H1 (cell line): ENCODE results near the gene SLC2A5. TPM values are rescaled to one million over a fixed set of nuclear protein-coding genes. Genes with fewer than 3 reads are reported as not detected.

ENCODE experiments used
- CTCF ChIA-PET: fragments of 300-600 bp; sonication (Branson Sonifier 250); formaldehyde crosslinking; loops from one replicate; lab custom pipeline; 2021; ENCODE audit not compliant: partially characterized antibody; lab: Charles Lee
- POLR2A ChIA-PET: fragments of 300-600 bp; sonication (Branson Sonifier 250); formaldehyde crosslinking; loops from one replicate; lab custom pipeline; 2021; ENCODE audit warnings: inconsistent platforms; ENCODE audit not compliant: partially characterized antibody; lab: Charles Lee
- DNase-seq, 2 experiments: peaks; one replicate each; pipeline versions ENCODE4 v3.0.0 to v3.0.0-alpha.2; 2010 to 2022; ENCODE audit warnings: low spot score in 2 of 2, low read depth in 1 of 2, mixed read lengths in 1 of 2
- FAIRE-seq: peaks from 2 replicates; lab custom pipeline; 2011; peaks lifted over from hg19 to GRCh38; lab: Jason Lieb, UNC
- H2AFZ ChIP-seq: 2 replicates; pipeline ENCODE4 v1.8.1; 2012; ENCODE audit warnings: low read length, inconsistent platforms
- H2AK5ac ChIP-seq: 2 replicates; pipeline ENCODE4 v1.6.1; 2013; ENCODE audit warnings: low read depth, low read length
- H2BK120ac ChIP-seq: replicated peaks from 2 replicates; pipeline ENCODE3; 2013; ENCODE audit warnings: low read depth, low read length, inconsistent platforms
- H2BK12ac ChIP-seq: 2 replicates; pipeline ENCODE4 v1.6.1; 2013; ENCODE audit warnings: low read depth, low read length
- H2BK15ac ChIP-seq: 2 replicates; pipeline ENCODE4 v1.6.1; 2013; ENCODE audit warnings: low read length
- H2BK20ac ChIP-seq: 2 replicates; pipeline ENCODE4 v1.6.1; 2013; ENCODE audit warnings: low read length
- H2BK5ac ChIP-seq: 2 replicates; pipeline ENCODE4 v1.6.1; 2013; ENCODE audit warnings: low read depth, low read length
- H3K14ac ChIP-seq: 2 replicates; pipeline ENCODE4 v1.6.1; 2013; ENCODE audit warnings: inconsistent platforms; ENCODE audit not compliant: insufficient read length
- H3K18ac ChIP-seq: 2 replicates; pipeline ENCODE4 v1.6.1; 2013; ENCODE audit warnings: low read length; ENCODE audit errors: extremely low read depth
- H3K23ac ChIP-seq: 2 replicates; pipeline ENCODE4 v1.6.1; 2013; ENCODE audit warnings: inconsistent platforms; ENCODE audit not compliant: insufficient read length
- H3K23me2 ChIP-seq: 2 replicates; pipeline ENCODE4 v1.6.1; 2013; ENCODE audit warnings: low read depth, low read length
- H3K27ac ChIP-seq: 2 replicates; pipeline ENCODE4 v1.6.1; 2011; ENCODE audit warnings: low read depth, low read length, inconsistent platforms
- H3K27me3 ChIP-seq, 4 experiments: replicated peaks in 1 of 4; 1 replicate in 1 of 4; 2 replicates in 3 of 4; pipeline versions ENCODE4 v1.6.1 to v1.8.1; 2011 to 2013; ENCODE audit warnings: low read length in 3 of 4, mild to moderate bottlenecking in 3 of 4, inconsistent platforms in 2 of 4, mixed read lengths in 2 of 4, moderate library complexity in 1 of 4; ENCODE audit not compliant: control insufficient read depth in 3 of 4, insufficient read depth in 3 of 4; ENCODE audit errors: extremely low read depth in 1 of 4
- H3K36me3 ChIP-seq, 4 experiments: 2 replicates each; pipeline versions ENCODE4 v1.6.1 to v1.8.1; 2011 to 2013; ENCODE audit warnings: mild to moderate bottlenecking in 4 of 4, low read length in 3 of 4, moderate library complexity in 2 of 4, control low read depth in 1 of 4, inconsistent platforms in 1 of 4; ENCODE audit not compliant: insufficient read depth in 4 of 4, control insufficient read depth in 2 of 4
- H3K4ac ChIP-seq: replicated peaks from 2 replicates; pipeline ENCODE3; 2013; ENCODE audit warnings: low read length, low read depth, mixed read lengths, inconsistent platforms; ENCODE audit not compliant: insufficient read length
- H3K4me1 ChIP-seq, 4 experiments: replicated peaks in 1 of 4; 1 replicate in 1 of 4; 2 replicates in 3 of 4; pipeline versions ENCODE4 v1.6.1 to v1.8.1; 2011 to 2013; ENCODE audit warnings: low read length in 3 of 4, inconsistent platforms in 2 of 4, mixed read lengths in 1 of 4; ENCODE audit not compliant: insufficient read depth in 4 of 4, control insufficient read depth in 3 of 4
- H3K4me2 ChIP-seq, 2 experiments: 2 replicates each; pipeline versions ENCODE4 v1.6.1 to v1.8.1; 2011 to 2013; ENCODE audit warnings: low read depth in 2 of 2, low read length in 2 of 2, control low read depth in 1 of 2, inconsistent platforms in 1 of 2, mild to moderate bottlenecking in 1 of 2; ENCODE audit not compliant: insufficient read depth in 1 of 2
- H3K4me3 ChIP-seq, 4 experiments: fragments of 200-600, 300-600 bp in 1 of 4; sonication (generic), shearing (Covaris generic), sonication (Bioruptor Twin) in 1 of 4; 2 replicates each; pipeline versions ENCODE4 v1.5.1 to v1.8.1; 2011 to 2016; ENCODE audit warnings: low read length in 4 of 4, low read depth in 3 of 4, control low read depth in 2 of 4, inconsistent platforms in 2 of 4, mild to moderate bottlenecking in 2 of 4, mixed read lengths in 1 of 4, moderate library complexity in 1 of 4; ENCODE audit not compliant: insufficient read depth in 2 of 4; ENCODE audit errors: extremely low read depth in 1 of 4
- H3K56ac ChIP-seq: replicated peaks from 2 replicates; pipeline ENCODE3; 2013; ENCODE audit warnings: low read depth, mild to moderate bottlenecking, mixed read lengths, low read length, inconsistent platforms; ENCODE audit not compliant: insufficient read length
- H3K79me1 ChIP-seq: 2 replicates; pipeline ENCODE4 v1.6.1; 2013; ENCODE audit warnings: low read depth, low read length, control low read depth
- H3K79me2 ChIP-seq, 2 experiments: 2 replicates each; pipeline versions ENCODE4 v1.6.1 to v1.8.1; 2012 to 2013; ENCODE audit warnings: low read length in 2 of 2, mild to moderate bottlenecking in 2 of 2, inconsistent platforms in 1 of 2; ENCODE audit not compliant: insufficient read depth in 2 of 2, control insufficient read depth in 1 of 2
- H3K9ac ChIP-seq, 4 experiments: replicated peaks in 1 of 4; 1 replicate in 1 of 4; 2 replicates in 3 of 4; pipeline versions ENCODE4 v1.6.1 to v1.8.1; 2011 to 2013; ENCODE audit warnings: low read depth in 3 of 4, low read length in 3 of 4, control low read depth in 2 of 4, mild to moderate bottlenecking in 2 of 4, moderate library complexity in 2 of 4, inconsistent platforms in 1 of 4; ENCODE audit errors: extremely low read depth in 1 of 4
- H3K9me3 ChIP-seq, 2 experiments: 2 replicates each; pipeline versions ENCODE4 v1.6.1 to v1.8.1; 2012 to 2013; ENCODE audit warnings: mild to moderate bottlenecking in 2 of 2, moderate library complexity in 2 of 2, control low read depth in 1 of 2, inconsistent platforms in 1 of 2, low read depth in 1 of 2, low read length in 1 of 2, mixed read lengths in 1 of 2; ENCODE audit not compliant: insufficient read depth in 2 of 2
- H4K20me1 ChIP-seq, 2 experiments: replicated peaks in 1 of 2; 2 replicates each; pipeline versions ENCODE3 to v1.8.1; 2011 to 2013; ENCODE audit warnings: inconsistent platforms in 2 of 2, low read length in 2 of 2, mild to moderate bottlenecking in 1 of 2; ENCODE audit not compliant: insufficient read depth in 2 of 2, control insufficient read depth in 1 of 2
- H4K5ac ChIP-seq: 2 replicates; pipeline ENCODE4 v1.6.1; 2013; ENCODE audit warnings: low read length, low read depth, mixed read lengths, inconsistent platforms; ENCODE audit not compliant: insufficient read length
- H4K8ac ChIP-seq: 2 replicates; pipeline ENCODE4 v1.8.0; 2013; ENCODE audit warnings: mild to moderate bottlenecking, moderate library complexity, low read length, inconsistent platforms; ENCODE audit not compliant: insufficient read depth; ENCODE audit errors: extremely low read depth
- H4K91ac ChIP-seq: replicated peaks from 2 replicates; pipeline ENCODE3; 2013; ENCODE audit warnings: low read length, mixed read lengths, inconsistent platforms; ENCODE audit not compliant: insufficient read length
- CTBP2 ChIP-seq: IDR thresholded peaks from 2 replicates; pipeline ENCODE4 v1.7.0; 2011; ENCODE audit warnings: borderline replicate concordance, mild to moderate bottlenecking, moderate library complexity, mixed read lengths, low read length; ENCODE audit not compliant: insufficient read depth, insufficient read length
- HDAC2 ChIP-seq, 2 experiments: fragments of 300-600 bp in 1 of 2; sonication (generic) in 1 of 2; IDR thresholded peaks; 2 replicates each; pipeline ENCODE4 v1.6.1; 2011 to 2012; ENCODE audit warnings: low read depth in 2 of 2, low read length in 2 of 2, mild to moderate bottlenecking in 2 of 2, moderate library complexity in 2 of 2, borderline replicate concordance in 1 of 2, inconsistent platforms in 1 of 2
- HDAC6 ChIP-seq: IDR thresholded peaks from one replicate; pipeline ENCODE4 v1.7.1; 2012; ENCODE audit warnings: low read depth, mild to moderate bottlenecking, inconsistent platforms, low read length, moderate library complexity
- MAFK ChIP-seq: IDR thresholded peaks from 2 replicates; pipeline ENCODE4 v1.6.1; 2012; ENCODE audit warnings: low read depth, mild to moderate bottlenecking, improper control_type of control experiment, low read length
- NANOG ChIP-seq: IDR thresholded peaks from 2 replicates; pipeline ENCODE4 v1.6.1; 2011; ENCODE audit warnings: low read length, low read depth, mild to moderate bottlenecking, inconsistent platforms; ENCODE audit not compliant: insufficient read depth, poor library complexity, severe bottlenecking
- RBBP5 ChIP-seq: IDR thresholded peaks from 2 replicates; pipeline ENCODE4 v1.7.1; 2012; ENCODE audit warnings: low read depth, mild to moderate bottlenecking, inconsistent platforms, low read length, moderate library complexity, borderline replicate concordance
- SIX5 ChIP-seq: IDR thresholded peaks from 2 replicates; pipeline ENCODE4 v1.6.1; 2011; ENCODE audit warnings: mild to moderate bottlenecking, low read depth, low read length
- TBP ChIP-seq: IDR thresholded peaks from 2 replicates; pipeline ENCODE4 v1.6.1; 2011; ENCODE audit warnings: low read depth, low read length, improper control_type of control experiment
- ZNF274 ChIP-seq: IDR thresholded peaks from 2 replicates; pipeline ENCODE4 v1.7.0; 2012; ENCODE audit warnings: low read length, borderline replicate concordance; ENCODE audit errors: extremely low read depth
- WGBS, 2 experiments: shearing (Covaris generic) in 1 of 2; methylation state at CpG; one replicate each; pipeline versions ENCODE4 v1.1.6 to v1.1.7; 2013 to 2015; ENCODE audit warnings: low lambda C conversion rate in 2 of 2, mixed read lengths in 2 of 2, inconsistent platforms in 1 of 2, low coverage in 1 of 2, missing lambda C conversion rate in 1 of 2; ENCODE audit not compliant: insufficient replicate concordance in 2 of 2, insufficient coverage in 1 of 2, insufficient read length in 1 of 2; ENCODE audit errors: extremely low coverage in 1 of 2, missing lambda C conversion rate in 1 of 2; 5-methylcytosine and 5-hydroxymethylcytosine counted together
- polyA plus RNA-seq, 7 experiments: library from polyadenylated mRNA; depleted of rRNA in 3 of 7; stranded (reverse) in 5 of 7; unstranded in 2 of 7; fragments of >200 nt in 5 of 7; fragments of 200-250 nt in 2 of 7; gene quantifications; 1 replicate in 5 of 7; 2 replicates in 1 of 7; 4 replicates in 1 of 7; pipeline versions ENCODE4 v1.2.1 to v1.2.3, GENCODE V29; 2011 to 2013; ENCODE audit warnings: missing spikeins in 2 of 7, mixed read lengths in 2 of 7
- total RNA-seq: library from RNA; stranded (reverse); fragmentation: NEBNext Ultra II Directional; extraction: Animal tissue kit (Norgen Biotek cat#: 25700); gene quantifications from 2 replicates; pipeline ENCODE4 v1.2.1, GENCODE V29; 2021
- TF ChIP-seq, protein P1 (sequence below): IDR thresholded peaks from 2 replicates; pipeline ENCODE4 v1.6.1; 2012; ENCODE audit warnings: inconsistent platforms

SLC2A5 gene
- total and polyA plus RNA-seq, 2 of the 8 experiments (the other 6 are each of a cell fraction or from before 2014, with no cell fraction given): 0.12 TPM; not detected in 1

DNA sequence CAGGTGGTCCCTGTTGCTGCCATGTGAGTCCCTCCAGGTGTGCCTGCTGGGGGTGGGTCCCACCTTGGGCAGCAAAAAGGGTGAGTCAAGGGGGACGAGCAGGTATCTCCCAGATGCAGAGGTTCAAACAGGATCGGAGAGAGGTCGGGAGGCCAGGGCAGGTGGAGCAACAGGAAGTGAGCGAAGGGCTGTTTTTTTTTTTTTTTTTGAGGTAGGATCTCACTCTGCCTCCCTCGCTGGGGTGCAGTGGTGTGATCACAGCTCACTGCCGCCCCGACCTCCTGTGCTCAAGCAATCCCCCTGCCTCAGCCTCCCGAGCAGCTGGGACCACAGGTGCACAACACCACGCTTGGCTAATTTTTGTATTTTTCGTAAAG, 82.6 kb downstream of the SLC2A5 start:
- ChIA-PET POLR2A (interaction anchor here (0.9 to 1.8 kb wide), 3 partner anchors 24 to 128 kb away, joined by 3 read pairs; no protein-coding TSS in a partner anchor), CTCF (interaction anchor here (0.8 to 5.9 kb wide), 16 partner anchors 13 to 137 kb away, joined by 3 to 45 read pairs (median 7); no protein-coding TSS in a partner anchor)
- H3K9me3 ChIP-seq: no peaks in the 10 kb centered on the region
- H2BK15ac ChIP-seq: no peak overlapping the region
- no peak overlapping the region for H2BK120ac ChIP-seq
- H4K91ac ChIP-seq: no peak overlapping the region
- no peak overlapping the region for H3K27ac ChIP-seq
- H3K23me2 ChIP-seq: no peaks in the 10 kb centered on the region
- 87% methylated on average over 10 of the region's 10 CpGs; no CpG with 5 or more reads in 1 of the 2 experiments for WGBS, 2 experiments
- peaks cover 0 to 2% (median 0%) of the 10 kb centered on the region in 4 experiments; a peak in 2 of 7 replicates for H3K4me1 ChIP-seq
- H3K36me3 ChIP-seq: no peaks in the 10 kb centered on the region
- H2AFZ ChIP-seq: no peak overlapping the region
- H2AK5ac ChIP-seq: no peak overlapping the region
- H3K9ac ChIP-seq: no peak overlapping the region
- no peak overlapping the region for H2BK20ac ChIP-seq
- no peak overlapping the region for H3K4me2 ChIP-seq
- H3K79me1 ChIP-seq: no peaks in the 10 kb centered on the region
- H3K4me3 ChIP-seq: no peak overlapping the region
- H2BK12ac ChIP-seq: no peak overlapping the region
- no peak overlapping the region for H3K14ac ChIP-seq
- no peak overlapping the region for H4K5ac ChIP-seq
- no peak overlapping the region for H3K56ac ChIP-seq
- FAIRE-seq: no peak
- H3K27me3 ChIP-seq: no peaks in the 10 kb centered on the region
- DNase-seq: no peak
- no peak overlapping the region for H3K4ac ChIP-seq
- H4K8ac ChIP-seq: no peak overlapping the region
- H3K79me2 ChIP-seq: no peaks in the 10 kb centered on the region
- H4K20me1 ChIP-seq: no peaks in the 10 kb centered on the region
- H3K23ac ChIP-seq: no peak overlapping the region
- H3K18ac ChIP-seq: no peak overlapping the region
- no peak overlapping the region for H2BK5ac ChIP-seq
- no peak for TF ChIP-seq CTBP2
- no peak for TF ChIP-seq HDAC6
- TF ChIP-seq, protein P1, sequence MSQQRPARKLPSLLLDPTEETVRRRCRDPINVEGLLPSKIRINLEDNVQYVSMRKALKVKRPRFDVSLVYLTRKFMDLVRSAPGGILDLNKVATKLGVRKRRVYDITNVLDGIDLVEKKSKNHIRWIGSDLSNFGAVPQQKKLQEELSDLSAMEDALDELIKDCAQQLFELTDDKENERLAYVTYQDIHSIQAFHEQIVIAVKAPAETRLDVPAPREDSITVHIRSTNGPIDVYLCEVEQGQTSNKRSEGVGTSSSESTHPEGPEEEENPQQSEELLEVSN: no peak
- TF ChIP-seq NANOG: no peak
- TF ChIP-seq ZNF274: no peak
- no peak for TF ChIP-seq HDAC2 (IDR thresholded peaks at IDR 0.05; ENCODE audit: borderline replicate concordance in 1 of 2, low read depth in 2 of 2, low read length in 2 of 2)
- no peak for TF ChIP-seq MAFK
- TF ChIP-seq TBP: no peak
- TF ChIP-seq SIX5: no peak
- no peak for TF ChIP-seq RBBP5
